Heart right ventricle (tissue), 16 donors: ENCODE results near the gene RNF34. TPM values are rescaled to one million over a fixed set of nuclear protein-coding genes. Genes with fewer than 3 reads are reported as not detected.
A peak's percentile ranks its signal among the peaks of the same experiment; 100 is the strongest.

Source experiments
- ATAC-seq, 8 donors: fragments of 200-7000 bp; cut with Tn5 transposase; one replicate each; pipeline ENCODE4 v1.9.1; 2020; ENCODE audit warnings: mild to moderate bottlenecking in 8 of 8, moderate library complexity in 8 of 8, moderate number of reproducible peaks in 1 of 8
- DNase-seq, 2 donors: peaks; one replicate each; pipeline ENCODE4 v3.0.0-alpha.2; 2020
- H3K27ac ChIP-seq, 10 donors: fragments of 200-600 bp; sonication (generic) in 2 of 10; one replicate each; pipeline versions ENCODE4 v1.5.0 to v1.8.0; 2020 to 2022; ENCODE audit warnings: mild to moderate bottlenecking in 3 of 10
- H3K27me3 ChIP-seq, 7 donors: fragments of 200-600 bp; one replicate each; pipeline ENCODE4 v1.8.0; 2021 to 2022; ENCODE audit warnings: mild to moderate bottlenecking in 2 of 7
- H3K36me3 ChIP-seq, 9 donors: fragments of 200-600 bp; sonication (generic) in 1 of 9; one replicate each; pipeline versions ENCODE4 v1.5.0 to v1.8.0; 2020 to 2022; ENCODE audit warnings: mild to moderate bottlenecking in 2 of 9
- H3K4me1 ChIP-seq, 9 donors: fragments of 200-600 bp; sonication (generic) in 1 of 9; one replicate each; pipeline versions ENCODE4 v1.5.0 to v1.8.0; 2020 to 2022; ENCODE audit warnings: mild to moderate bottlenecking in 4 of 9
- H3K4me3 ChIP-seq, 10 donors: fragments of 200-600 bp; sonication (generic) in 2 of 10; one replicate each; pipeline versions ENCODE4 v1.5.0 to v1.8.0; 2020 to 2022; ENCODE audit warnings: mild to moderate bottlenecking in 7 of 10, moderate library complexity in 2 of 10
- H3K9me3 ChIP-seq, 11 donors: fragments of 200-600 bp in 10 of 11; sonication (generic) in 2 of 11; one replicate each; pipeline versions ENCODE4 v1.5.0 to v1.8.0; 2013 to 2022; ENCODE audit warnings: mild to moderate bottlenecking in 2 of 11, control low read depth in 1 of 11, moderate library complexity in 1 of 11
- WGBS, 2 donors: extraction: QIAGEN DNeasy Blood & Tissue Kit; methylation state at CpG; one replicate each; pipeline ENCODE4 v1.1.7; 2013; ENCODE audit warnings: inconsistent platforms in 1 of 2; 5-methylcytosine and 5-hydroxymethylcytosine counted together
- intact Hi-C, 10 donors: fragments of 100-400 bp; cut with DNase I; formaldehyde crosslinking; loops; one replicate each; pipeline versions ENCODE4 v1.11.1 to v1.14.2; 2022
- polyA plus RNA-seq, 2 donors: library from polyadenylated mRNA; stranded (reverse); fragments of 200-250 nt; gene quantifications; one replicate each; pipeline ENCODE4 v1.2.3, GENCODE V29; 2013
- total RNA-seq, 10 donors: library from RNA; stranded (reverse); fragmentation: NEBNext Ultra II Directional in 3 of 10; extraction: Animal tissue kit (Norgen Biotek cat#: 25700) in 3 of 10; gene quantifications; one replicate each; pipeline versions ENCODE4 v1.2.1 to v1.2.4, GENCODE V29; 2021 to 2023
- TF ChIP-seq, protein P1 (sequence below), 9 donors: fragments of 200-600 bp; sonication (generic) in 2 of 9; IDR thresholded peaks; one replicate each; pipeline versions ENCODE4 v1.5.0 to v1.8.0; 2021 to 2022; ENCODE audit warnings: antibody characterized with exemption in 9 of 9, mild to moderate bottlenecking in 5 of 9, moderate library complexity in 1 of 9
- donor health status: Arrhythmogenic right ventricular cardiomyopathy.
- donor health status: ischemic (EF 13 %, LVEDD 7.1; RV severe dilation, severe dysfunction).
- donor health status: healthy with polysubstance abuse.
- donor health status: DM: no; HTN: yes; CAD: no.
- donor health status: DM: no; HTN: no; CAD: no.
- donor health status: ischemic (EF 25% LVEDD 6.9; RV normal size, moderate dysfunction).
- donor health status: ischemic (EF 25% LVEDD 5.7; RV mildly dilated, moderate dysfunction).
- donor health status: healthy.
- donor health status: DM: yes; HTN: yes; CAD: no.
- donor health status: Ischemic cardiomyopathy.
- donor health status: ischemic (EF 35%, LVEDD 5.7; RV mildly dilated, moderate dysfunction).
- donor health status: nonischemic (EF 11% LVEDD 7.7; RV severe dilation, severe dysfunction).
- donor health status: DM: yes; HTN: yes; CAD: no.
- donor health status: PGD.
- donor health status: ischemic (EF 29% LVEDD 5.4; RV normal size, mild dysfunction).
- donor health status: nonischemic (EF 23%, LVEDD 6.1; RV moderate dilation, normal function).

Gene RNF34
- total and polyA plus RNA-seq, 12 donors = 18.9 to 37.9 (median 23.9) TPM

GRCh38 chr12:121400332-121401139 lies 618 bp downstream of the RNF34 start:
- Histone ChIP-seq H3K4me1 (peaks cover 5 to 42% (median 25%) of the 10 kb centered on the region in 9 donors), H3K27me3 (no peaks in the 10 kb centered on the region), H3K36me3 (peaks cover 0 to 23% (median 0%) of the 10 kb centered on the region in 9 donors), H3K27ac (peak overlapping the region; percentile 68 to 96 (median 92)), H3K9me3 (no peaks in the 10 kb centered on the region), H3K4me3 (peak overlapping the region; percentile 81 to 99 (median 94))
- TF ChIP-seq, protein P1, sequence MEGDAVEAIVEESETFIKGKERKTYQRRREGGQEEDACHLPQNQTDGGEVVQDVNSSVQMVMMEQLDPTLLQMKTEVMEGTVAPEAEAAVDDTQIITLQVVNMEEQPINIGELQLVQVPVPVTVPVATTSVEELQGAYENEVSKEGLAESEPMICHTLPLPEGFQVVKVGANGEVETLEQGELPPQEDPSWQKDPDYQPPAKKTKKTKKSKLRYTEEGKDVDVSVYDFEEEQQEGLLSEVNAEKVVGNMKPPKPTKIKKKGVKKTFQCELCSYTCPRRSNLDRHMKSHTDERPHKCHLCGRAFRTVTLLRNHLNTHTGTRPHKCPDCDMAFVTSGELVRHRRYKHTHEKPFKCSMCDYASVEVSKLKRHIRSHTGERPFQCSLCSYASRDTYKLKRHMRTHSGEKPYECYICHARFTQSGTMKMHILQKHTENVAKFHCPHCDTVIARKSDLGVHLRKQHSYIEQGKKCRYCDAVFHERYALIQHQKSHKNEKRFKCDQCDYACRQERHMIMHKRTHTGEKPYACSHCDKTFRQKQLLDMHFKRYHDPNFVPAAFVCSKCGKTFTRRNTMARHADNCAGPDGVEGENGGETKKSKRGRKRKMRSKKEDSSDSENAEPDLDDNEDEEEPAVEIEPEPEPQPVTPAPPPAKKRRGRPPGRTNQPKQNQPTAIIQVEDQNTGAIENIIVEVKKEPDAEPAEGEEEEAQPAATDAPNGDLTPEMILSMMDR (IDR thresholded peaks at IDR 0.05) = peak in 2 of 9 donors; percentile 8 to 9
- ATAC-seq = peak; percentile 50 to 86 (median 60)
- DNase-seq = peak; percentile 12 to 44
- 1 to 2% methylated on average over 48 of the region's 48 CpGs for WGBS, 2 donors
- intact Hi-C loops = loop anchor here in 4 of 10 donors (2.0 to 5.0 kb wide), 2 partner anchors 48 kb away; partner anchors contain the start of gene ANAPC5 (in 4 of the 4)

DNA sequence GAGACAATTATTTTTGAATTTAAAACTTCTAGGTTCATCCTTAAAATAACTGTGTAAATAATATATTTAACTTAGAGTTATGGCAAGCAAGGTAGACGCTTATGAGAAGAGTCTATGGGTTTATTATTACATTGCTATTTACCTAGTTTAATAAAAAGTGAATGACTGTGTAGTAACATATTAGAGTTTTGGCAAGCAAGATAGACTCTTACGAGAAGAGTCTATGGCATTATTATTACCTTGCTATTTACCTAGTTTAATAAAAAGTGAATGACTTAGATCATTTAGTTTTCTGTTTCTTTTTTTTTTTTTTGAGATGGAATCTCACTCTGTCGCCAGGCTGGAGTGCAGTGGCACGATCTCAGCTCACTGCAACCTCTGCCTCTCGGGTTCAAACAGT lies 3.8 kb downstream of the RNF34 start:
- peaks cover 4 to 39% (median 21%) of the 10 kb centered on the region in 9 donors for H3K4me1 ChIP-seq
- peaks cover 0 to 50% (median 0%) of the 10 kb centered on the region in 9 donors for H3K36me3 ChIP-seq
- no peak overlapping the region for H3K4me3 ChIP-seq
- ATAC-seq (no peak), DNase-seq (no peak)
- intact Hi-C loops = loop anchor here in 2 of 10 donors (5.0 kb wide), 1 partner anchor 51 kb away; the partner anchor contains the start of gene ANAPC5 (in 2 of the 2)
- no peaks in the 10 kb centered on the region for H3K27me3 ChIP-seq
- WGBS, 2 donors = 95% methylated on average over 5 of the region's 5 CpGs
- TF ChIP-seq, protein P1 (IDR thresholded peaks at IDR 0.05) = no peak
- H3K9me3 ChIP-seq = no peaks in the 10 kb centered on the region
- no peak overlapping the region for H3K27ac ChIP-seq

DNA sequence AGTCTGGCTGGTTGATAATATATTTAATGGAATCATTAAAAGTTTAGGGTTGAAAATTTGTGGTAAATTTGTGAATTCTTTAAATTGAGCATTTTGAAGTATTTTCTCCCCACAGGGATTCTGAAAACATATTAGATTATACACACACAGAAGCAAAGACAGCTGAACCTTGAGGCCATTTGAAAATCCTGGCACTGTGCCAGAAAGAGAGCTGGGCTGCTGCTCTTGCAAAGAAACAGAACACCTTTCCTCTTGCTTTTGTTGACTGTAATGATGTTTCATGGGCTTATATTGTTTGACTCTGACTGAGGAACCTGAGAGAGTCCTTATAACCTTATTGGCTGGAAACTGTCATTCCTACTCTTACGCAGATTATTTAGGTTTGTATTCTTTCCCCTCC lies 4.8 kb downstream of the RNF34 start:
- H3K9me3 ChIP-seq = no peaks in the 10 kb centered on the region
- H3K4me1 ChIP-seq = peaks cover 0 to 33% (median 15%) of the 10 kb centered on the region in 9 donors
- WGBS, 2 donors = 100% methylated on average over 1 of the region's 1 CpG
- peaks cover 0 to 59% (median 0%) of the 10 kb centered on the region in 9 donors for H3K36me3 ChIP-seq
- no peak for DNase-seq
- no peaks in the 10 kb centered on the region for H3K27me3 ChIP-seq
- TF ChIP-seq, protein P1 (IDR thresholded peaks at IDR 0.05) = no peak
- no peak overlapping the region for H3K27ac ChIP-seq
- ATAC-seq = no peak
- intact Hi-C loops = loop anchor here in 2 of 10 donors (5.0 kb wide), 1 partner anchor 52 kb away; the partner anchor contains the start of gene ANAPC5 (in 2 of the 2)
- H3K4me3 ChIP-seq = no peak overlapping the region

DNA sequence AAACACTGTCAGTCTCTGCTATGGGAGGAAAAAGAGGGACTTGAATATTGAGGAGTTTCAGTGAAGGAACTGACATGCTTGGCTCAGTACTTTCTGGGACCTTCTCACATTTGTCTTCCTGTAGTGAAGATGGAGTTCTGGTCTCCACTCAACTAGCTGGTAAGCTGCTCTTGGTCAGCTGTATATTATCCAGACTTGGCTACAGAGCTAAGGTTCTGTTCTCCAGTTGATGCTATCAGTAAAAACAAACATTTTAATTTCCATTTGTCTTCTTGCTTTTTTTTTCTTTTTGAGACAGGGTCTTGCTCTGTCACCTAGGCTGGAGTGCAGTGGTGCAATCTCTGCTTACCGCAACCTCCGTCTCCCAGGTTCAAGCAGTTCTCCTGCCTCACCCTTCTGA lies 5.3 kb downstream of the RNF34 start:
- no peak for ATAC-seq
- no peak overlapping the region for H3K4me3 ChIP-seq
- peaks cover 0 to 33% (median 15%) of the 10 kb centered on the region in 9 donors for H3K4me1 ChIP-seq
- no peaks in the 10 kb centered on the region for H3K27me3 ChIP-seq
- intact Hi-C loops = no loop called here
- WGBS, 2 donors = 92 to 100% methylated on average over 2 of the region's 2 CpGs
- no peak overlapping the region for H3K27ac ChIP-seq
- no peak for DNase-seq
- H3K9me3 ChIP-seq = no peaks in the 10 kb centered on the region
- TF ChIP-seq, protein P1 (IDR thresholded peaks at IDR 0.05) = no peak
- H3K36me3 ChIP-seq = peaks cover 0 to 61% (median 0%) of the 10 kb centered on the region in 9 donors
